Activated CD8-positive, alpha-beta memory T cell treated with anti-CD3 and anti-CD28 coated beads for 1 hour (primary cell): Measurements from ENCODE around the gene INIP.

Experiments
- DNase-seq, 2 donors: peaks; one replicate each; pipeline ENCODE4 v3.0.0-alpha.2; 2020; ENCODE audit warnings: low read depth in 1 of 2; ENCODE audit errors: extremely low read depth in 1 of 2

INIP gene, protein sequence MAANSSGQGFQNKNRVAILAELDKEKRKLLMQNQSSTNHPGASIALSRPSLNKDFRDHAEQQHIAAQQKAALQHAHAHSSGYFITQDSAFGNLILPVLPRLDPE

GRCh38 chr9:112717661-112718331, at the start of gene INIP:
INIP (minus strand) TSS chr9:112718117; CDS start chr9:112716485, 1,632 bp downstream.
- peak; percentile 93 to 95 for DNase-seq

GRCh38 chr9:112765281-112765680, 47.4 kb upstream of the INIP start:
- no peak for DNase-seq

GRCh38 chr9:112764837-112765236, 46.9 kb upstream of the INIP start:
- no peak for DNase-seq

DNA sequence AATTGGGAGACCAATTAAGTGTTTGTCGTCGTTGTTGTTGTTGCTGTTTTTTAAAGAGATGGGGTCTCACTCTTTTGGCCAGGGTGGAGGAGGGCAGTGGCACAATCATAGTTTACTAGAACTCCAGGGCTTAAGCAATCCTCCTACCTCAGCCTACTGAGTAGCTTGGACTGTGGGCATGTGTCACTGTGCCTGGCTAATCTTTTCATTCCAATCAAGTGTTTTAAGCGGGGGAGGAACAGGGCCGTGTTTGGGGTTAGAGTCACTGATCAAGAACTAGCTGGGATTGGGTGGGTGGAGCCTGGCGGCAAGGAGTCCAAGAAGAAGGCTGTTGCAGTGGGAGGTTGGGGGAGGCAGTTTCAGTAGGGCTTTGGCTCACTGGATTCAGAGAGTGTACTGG, 46.4 kb upstream of the INIP start:
- no peak for DNase-seq

DNA sequence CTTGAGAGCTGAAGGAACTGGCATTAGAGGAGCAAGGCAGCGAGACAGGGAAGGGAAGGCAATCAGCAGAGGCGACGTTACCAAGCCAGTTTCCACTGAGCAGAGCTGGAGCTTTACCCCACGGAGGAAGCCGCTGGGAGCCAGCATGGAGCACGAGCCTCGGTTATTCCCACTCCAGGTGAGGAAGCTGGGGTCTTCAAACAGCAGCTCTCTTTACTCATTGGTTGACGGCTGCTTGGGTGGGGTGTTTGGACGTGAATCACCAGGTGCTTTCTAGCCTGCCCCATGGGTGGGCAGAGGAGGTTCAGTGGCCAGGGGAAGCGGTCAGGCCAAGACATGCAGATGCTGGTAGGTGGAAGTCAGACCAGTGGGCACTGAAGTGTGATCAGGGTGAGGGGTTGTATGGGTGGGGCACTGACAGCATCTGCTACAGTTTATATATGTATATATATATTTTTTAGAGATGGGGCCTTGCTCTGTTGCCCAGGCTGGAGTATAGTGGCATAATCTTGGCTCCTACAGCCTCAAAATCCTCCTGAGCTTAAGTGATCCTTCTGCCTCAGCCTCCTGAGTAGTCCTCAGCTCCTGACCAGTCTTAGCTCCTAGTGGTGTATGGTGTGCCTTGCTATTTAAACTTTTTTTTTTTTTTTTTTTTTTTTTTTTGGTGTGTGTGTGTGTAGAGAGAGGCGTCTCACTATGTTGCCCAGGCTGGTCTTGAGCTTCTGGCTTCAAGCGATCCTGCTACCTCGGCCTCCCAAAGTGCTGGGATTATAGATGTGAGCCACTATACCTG, 45.0 kb upstream of the INIP start:
- DNase-seq = no peak

GRCh38 chr9:112761912-112762655, 44.2 kb upstream of the INIP start:
- no peak for DNase-seq

DNA sequence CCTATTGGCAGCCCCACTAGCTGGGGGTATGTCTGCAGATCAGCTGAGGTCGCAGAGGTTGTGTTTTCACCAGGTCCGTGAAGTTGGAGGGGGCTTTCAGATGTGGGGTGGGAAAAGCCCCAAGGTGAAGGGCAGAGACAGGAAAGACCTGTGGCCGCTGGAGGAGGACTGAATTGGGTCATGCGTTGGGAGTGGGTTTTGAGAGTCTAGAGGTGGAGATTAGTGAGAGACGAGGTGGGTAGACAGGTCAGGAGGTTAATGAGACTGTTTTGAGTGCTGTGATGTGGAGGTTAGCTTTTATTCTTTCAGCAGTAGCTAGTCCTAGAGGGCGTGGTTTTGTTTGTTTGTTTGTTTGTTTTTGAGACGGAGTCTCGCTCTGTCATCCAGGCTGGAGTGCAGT, 42.9 kb upstream of the INIP start:
- DNase-seq = no peak

GRCh38 chr9:112757940-112758339, 40.0 kb upstream of the INIP start:
- DNase-seq = no peak

- no peak for DNase-seq
Measured at GRCh38 chr9:112757282-112757883, 39.5 kb upstream of the INIP start.

GRCh38 chr9:112755675-112756074, 37.8 kb upstream of the INIP start:
- DNase-seq = no peak

DNA sequence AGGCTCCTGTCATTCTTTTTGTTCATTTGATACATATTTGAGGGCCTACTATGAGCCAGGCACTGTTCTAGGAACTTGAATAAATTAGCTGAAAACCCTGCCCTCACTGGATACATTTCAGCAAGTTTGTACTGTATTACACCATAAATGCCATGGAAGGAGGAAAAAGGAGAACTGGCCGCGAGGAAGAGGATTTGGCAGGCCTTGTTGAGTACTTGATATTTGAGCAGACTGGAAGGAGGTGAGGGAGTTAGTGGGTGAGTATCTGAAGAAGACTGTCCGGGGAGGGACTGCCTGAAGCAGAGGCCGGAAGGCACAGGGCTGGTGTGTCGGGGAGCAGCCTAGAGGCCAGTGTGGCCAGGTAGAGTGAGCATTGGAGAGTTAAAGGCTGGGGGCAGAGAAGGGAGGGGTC, 37.1 kb upstream of the INIP start:
- DNase-seq = no peak

DNA sequence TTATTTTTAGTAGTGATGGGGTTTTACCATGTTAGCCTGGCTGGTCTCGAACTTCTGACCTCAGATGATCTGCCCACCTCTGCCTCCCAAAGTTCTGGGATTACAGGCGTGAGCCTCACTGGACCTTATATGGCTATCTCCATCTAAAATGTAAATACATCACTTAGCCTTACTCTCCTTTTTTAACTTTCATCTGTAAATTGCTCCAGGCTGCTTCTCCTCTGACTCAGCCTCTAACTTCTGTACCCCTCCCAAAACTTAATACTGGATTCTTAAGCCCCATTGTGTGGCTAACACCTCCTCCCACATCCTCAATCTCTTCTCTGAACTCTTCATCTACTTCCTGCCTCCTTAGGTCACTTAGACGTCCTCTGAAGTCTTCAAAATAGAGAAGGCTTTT, 36.7 kb upstream of the INIP start:
- no peak for DNase-seq

DNA sequence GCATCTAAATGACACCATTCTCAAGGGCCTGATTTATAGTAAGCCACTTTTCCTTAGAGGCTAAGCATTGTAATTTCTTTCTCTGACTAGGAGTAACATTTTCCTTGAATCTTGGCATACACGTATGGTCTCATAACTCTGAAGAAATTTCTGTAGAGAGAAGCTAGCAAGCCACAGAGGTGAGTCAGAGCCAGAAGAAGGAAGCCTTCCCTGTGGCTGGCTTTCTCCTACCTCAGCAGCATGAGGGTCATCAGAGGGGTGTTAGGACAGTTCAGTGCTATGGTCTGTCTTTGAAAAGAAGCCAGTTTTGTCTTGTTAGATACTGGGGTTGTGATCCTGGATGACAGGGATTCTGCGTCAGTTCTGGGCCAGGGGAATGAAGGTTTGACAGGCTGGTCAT, 35.8 kb upstream of the INIP start:
- DNase-seq = no peak

- DNase-seq = no peak
Measured at GRCh38 chr9:112752334-112753125, 34.6 kb upstream of the INIP start.

GRCh38 chr9:112751056-112751795, 33.3 kb upstream of the INIP start:
- DNase-seq = peak in 1 of 2 donors; percentile 18

- DNase-seq = no peak
Measured at GRCh38 chr9:112750764-112751055, 32.8 kb upstream of the INIP start.

GRCh38 chr9:112750016-112750763, 32.3 kb upstream of the INIP start, which contains the start of gene SNX30:
SNX30 (plus strand) TSS chr9:112750760; CDS start chr9:112751002, 242 bp downstream.
- peak; percentile 34 to 66 for DNase-seq

DNA sequence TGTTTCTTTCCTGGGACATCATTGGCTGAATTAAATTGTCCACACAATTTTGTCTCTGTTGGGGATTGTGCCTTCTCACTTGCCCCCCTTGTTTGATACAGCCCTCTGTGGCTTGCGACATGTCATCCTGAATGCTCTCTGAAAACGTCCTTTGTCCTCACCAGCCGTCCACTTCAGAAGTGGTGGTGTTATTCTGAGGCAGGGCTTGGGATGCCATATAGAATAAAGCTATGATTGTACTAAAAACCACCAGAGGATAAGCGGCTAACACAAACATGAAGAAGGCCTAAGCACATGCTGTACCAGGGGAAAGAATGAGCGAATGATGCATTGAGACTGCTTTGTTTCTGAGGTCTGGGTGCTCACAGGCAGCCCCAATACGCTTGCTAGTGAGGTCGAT, 29.2 kb upstream of the INIP start:
- no peak for DNase-seq

- DNase-seq = no peak
Measured at GRCh38 chr9:112744177-112744576, 26.3 kb upstream of the INIP start.
